AG09309 (cell line): ENCODE measurements around the gene XPNPEP1.

Experiments
- DNase-seq: peaks from one replicate; pipeline ENCODE4 v3.0.0-alpha.2; 2010; ENCODE audit warnings: low read depth
- H3K4me3 ChIP-seq: 2 replicates; pipeline ENCODE4 v1.5.1; 2011; ENCODE audit warnings: mild to moderate bottlenecking, low read depth, low read length, moderate library complexity; ENCODE audit not compliant: control insufficient read depth
- TF ChIP-seq, protein P1 (sequence below): IDR thresholded peaks from 2 replicates; pipeline ENCODE4 v1.5.1; 2011; ENCODE audit warnings: mild to moderate bottlenecking, low read depth, low read length, inconsistent platforms; ENCODE audit not compliant: insufficient read depth, control insufficient read depth; ENCODE audit errors: missing control alignments

Gene XPNPEP1

DNA sequence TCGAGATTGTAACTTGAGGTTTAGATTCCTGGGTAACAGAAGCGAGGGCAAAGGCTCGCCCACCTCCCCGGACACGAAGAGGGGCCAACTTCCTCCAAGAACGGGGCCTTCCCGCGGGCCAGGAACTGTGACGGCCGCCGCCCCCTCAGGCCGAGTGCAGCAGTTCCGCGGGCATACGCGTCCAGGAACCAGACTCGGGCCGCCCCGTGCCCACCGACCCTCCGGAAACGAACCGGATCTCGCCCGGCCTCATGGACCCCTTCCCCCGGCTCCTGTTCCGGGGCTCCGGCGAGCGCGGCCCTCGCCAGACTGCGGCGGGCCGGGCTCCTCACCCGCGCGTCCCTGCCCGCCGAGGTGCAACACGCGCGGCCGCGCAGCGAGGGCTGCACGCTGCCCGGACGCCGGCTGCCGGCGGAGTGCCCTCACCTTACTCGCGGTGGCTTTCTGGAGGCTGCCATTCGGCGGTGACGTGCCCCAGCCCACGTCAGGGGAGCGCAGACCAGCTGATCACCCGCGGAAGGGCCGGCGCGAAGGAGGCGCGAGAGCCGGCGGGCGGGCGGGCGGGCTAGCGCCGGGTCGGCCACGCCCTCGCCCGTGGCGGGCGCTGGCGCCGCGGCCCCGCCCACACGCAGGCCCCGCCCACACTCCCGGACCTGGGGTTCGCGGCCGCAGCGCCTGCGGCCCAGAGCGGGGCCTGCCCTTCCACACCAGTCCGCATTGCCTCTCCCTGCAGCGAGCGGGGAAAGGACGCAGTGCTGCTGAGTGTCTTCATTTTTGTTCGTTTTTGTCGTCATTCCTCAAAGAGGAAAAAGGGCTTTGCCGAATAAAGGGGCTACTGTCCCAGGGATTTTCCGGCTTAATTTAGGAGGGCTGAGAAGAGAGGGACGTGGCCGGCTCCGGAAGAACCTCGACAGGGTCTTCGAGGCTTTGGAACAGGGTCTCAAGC lies at the start of gene XPNPEP1:
Gene XPNPEP1 (minus strand): TSS at position 536 of the 946 bp plus-strand sequence. CDS start 78 bp downstream, at position 458.
- H3K4me3 ChIP-seq = peak within 1 kb of the TSS; percentile 82
- TF ChIP-seq, protein P1, sequence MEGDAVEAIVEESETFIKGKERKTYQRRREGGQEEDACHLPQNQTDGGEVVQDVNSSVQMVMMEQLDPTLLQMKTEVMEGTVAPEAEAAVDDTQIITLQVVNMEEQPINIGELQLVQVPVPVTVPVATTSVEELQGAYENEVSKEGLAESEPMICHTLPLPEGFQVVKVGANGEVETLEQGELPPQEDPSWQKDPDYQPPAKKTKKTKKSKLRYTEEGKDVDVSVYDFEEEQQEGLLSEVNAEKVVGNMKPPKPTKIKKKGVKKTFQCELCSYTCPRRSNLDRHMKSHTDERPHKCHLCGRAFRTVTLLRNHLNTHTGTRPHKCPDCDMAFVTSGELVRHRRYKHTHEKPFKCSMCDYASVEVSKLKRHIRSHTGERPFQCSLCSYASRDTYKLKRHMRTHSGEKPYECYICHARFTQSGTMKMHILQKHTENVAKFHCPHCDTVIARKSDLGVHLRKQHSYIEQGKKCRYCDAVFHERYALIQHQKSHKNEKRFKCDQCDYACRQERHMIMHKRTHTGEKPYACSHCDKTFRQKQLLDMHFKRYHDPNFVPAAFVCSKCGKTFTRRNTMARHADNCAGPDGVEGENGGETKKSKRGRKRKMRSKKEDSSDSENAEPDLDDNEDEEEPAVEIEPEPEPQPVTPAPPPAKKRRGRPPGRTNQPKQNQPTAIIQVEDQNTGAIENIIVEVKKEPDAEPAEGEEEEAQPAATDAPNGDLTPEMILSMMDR = no peak
- DNase-seq = no peak

GRCh38 chr10:109972372-109973001 lies 49.2 kb upstream of the XPNPEP1 start:
- H3K4me3 ChIP-seq = no peak overlapping the region
- TF ChIP-seq, protein P1 = no peak
- no peak for DNase-seq

GRCh38 chr10:109971634-109972033 lies 48.3 kb upstream of the XPNPEP1 start:
- no peak for DNase-seq
- H3K4me3 ChIP-seq = no peak overlapping the region
- TF ChIP-seq, protein P1 = no peak

DNA sequence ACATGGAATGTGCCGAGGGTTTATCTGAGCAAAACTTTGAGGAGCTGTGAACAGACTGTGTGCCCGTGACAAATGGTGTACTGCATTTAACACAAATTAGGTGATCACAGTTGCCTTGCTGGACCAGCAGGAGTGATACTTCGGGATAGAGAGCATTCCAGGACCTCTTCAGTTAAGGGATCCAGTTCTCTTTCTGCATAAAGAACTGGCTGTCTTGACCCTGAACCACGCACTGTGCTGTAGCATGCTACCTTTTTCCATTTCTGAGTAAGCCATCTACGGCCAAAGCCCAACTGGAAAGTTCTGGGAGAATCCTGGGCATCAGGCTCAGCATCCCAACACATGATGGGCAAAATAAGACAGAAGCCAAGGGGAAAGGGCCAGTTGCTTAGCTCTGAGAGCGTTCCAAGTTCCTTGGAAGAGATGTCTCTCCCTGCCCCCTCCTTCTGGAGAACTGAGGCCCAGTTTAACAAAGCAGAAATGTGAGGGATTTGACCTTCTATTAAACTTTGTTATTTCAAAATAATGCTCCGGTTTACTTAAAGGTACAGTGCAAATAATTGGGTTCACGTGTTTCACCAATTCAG lies 46.5 kb upstream of the XPNPEP1 start:
- DNase-seq = no peak
- TF ChIP-seq, protein P1 = no peak
- H3K4me3 ChIP-seq = no peak overlapping the region

DNA sequence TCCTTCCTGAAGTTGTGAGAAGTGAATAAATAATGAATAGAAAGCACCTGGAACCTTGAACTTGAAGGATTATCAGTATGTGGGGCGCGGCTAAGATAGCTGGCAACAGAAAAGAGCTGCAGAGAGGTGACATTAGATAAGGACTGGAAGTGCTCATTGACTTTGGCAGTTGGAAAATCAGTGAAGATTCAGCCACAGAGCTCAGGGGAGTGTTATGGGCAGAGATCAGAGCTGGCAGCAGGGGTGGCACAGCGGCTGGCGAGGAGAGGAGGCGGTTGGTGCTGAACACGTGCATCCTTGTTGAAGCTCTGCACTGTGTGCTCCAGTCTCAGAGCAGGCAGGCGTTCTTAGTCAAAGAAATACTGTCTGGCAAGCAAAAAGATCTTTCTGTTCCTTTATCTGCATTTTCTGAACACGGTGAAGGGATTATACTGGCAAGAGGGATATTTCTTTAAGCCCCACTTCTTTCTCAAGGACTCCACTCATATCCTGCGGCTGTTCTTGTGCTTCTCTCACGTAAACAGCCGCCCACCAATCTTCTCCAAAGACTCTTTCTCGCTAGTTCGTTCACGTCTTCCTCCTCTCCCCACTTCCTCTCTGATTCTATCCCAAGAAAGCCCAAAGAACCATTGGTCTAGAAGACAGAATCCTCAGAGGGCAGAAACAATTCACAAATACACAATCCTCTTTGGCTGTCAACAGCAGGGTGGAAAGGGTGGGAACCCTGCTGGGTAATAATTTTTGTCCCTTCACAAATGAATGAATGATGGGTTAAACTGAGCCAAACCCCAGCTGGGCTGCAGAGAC lies 45.8 kb upstream of the XPNPEP1 start:
- DNase-seq = no peak
- TF ChIP-seq, protein P1 = no peak
- no peak overlapping the region for H3K4me3 ChIP-seq

DNA sequence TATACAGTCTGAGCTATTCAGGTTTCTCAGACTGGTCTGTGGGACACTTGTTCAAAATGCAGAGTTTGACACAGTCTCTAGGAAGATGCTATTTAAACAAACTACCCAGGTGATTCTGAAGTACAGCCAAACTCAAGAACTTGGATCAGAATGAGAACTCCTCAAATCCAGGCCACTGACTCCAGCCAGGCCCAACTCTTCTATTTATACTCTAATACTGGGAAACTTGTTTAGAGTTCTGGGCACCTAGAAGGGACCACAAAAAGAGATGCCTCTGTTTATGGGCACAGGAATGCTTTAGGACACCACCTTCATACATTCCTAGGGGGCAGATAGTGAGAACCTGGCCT lies 44.4 kb upstream of the XPNPEP1 start:
- no peak for DNase-seq
- no peak overlapping the region for H3K4me3 ChIP-seq
- TF ChIP-seq, protein P1 = no peak
